Stimulated activated CD4-positive, alpha-beta T cell treated with anti-CD3 and anti-CD28 coated beads, Interleukin-4, amount 100 ng/mL, for 4 hours (primary cell): Measurements from ENCODE around the gene AZI2.

Experiments
- DNase-seq, 2 experiments: peaks; one replicate each; pipeline ENCODE4 v3.0.0-alpha.2; 2020

AZI2 gene

DNA sequence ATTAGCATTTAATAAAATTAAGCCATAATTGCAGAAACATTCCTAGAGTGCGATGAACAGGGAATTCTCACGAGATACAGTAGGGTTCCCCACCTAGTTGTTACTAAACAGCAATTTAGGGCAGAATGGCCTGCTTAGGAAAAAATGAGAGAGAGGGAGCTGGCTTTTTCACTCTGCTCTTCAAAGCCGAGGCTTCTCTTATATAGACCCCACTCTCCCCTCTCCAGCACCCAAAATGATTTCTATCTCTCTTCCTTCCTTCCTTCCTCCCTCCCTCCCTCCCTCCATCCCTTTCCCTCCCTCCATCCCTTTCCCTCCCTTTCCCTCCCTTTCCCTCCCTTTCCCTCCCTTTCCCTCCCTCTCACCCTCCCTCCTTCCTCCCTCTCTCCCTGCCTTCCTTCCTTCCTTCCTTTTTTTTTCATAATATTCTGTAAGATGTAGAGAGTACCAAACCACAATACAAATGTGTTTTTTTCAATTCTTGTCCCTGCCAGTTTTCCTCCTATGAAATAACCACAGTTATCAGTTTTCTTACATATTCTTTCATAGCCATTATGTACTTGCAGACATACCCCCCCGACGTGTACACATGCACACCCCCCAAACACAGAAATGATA lies 48.2 kb downstream of the AZI2 start:
- no peak for DNase-seq

DNA sequence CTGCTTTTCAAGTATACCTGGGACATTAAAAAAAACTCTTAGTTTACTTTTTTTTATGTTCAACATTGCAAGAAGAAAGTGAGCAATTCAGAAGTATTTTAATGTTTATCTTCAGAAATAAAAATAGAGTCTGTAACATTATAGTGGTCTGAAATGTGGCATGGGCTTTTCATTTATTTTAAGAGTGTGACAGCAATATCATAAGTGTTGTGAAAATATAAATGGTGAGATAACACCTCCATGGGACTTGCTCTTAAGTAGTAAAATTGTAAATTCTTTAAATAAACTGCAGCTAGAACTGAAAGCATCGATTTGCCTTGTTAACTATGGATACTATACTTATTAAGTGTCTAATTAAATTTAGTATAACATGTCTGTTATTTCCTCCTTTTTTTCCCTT lies 48.9 kb downstream of the AZI2 start:
- no peak for DNase-seq

- DNase-seq, result no peak
These were observed 52.6 kb downstream of the AZI2 start for GRCh38 chr3:28295898-28296490.

GRCh38 chr3:28294667-28295413 lies 53.8 kb downstream of the AZI2 start:
- DNase-seq, result no peak

DNA sequence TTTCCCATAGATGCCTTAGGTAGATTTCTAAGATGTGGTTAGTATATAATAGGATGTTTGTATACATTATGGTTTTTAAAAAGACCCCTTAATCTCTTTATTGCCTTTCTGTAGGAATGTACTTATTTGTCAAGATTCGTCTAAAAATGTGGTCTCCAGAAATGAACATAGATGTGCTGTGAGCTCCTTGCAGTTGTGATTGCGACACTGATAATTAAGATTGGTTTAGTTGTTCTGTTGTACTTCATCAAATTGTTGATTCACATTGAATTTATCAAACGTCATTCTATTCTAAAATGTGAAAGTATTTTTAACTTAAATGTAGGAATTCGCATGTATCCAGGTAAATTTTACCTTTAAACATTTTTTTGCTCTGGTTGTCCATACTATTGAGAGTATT lies 56.0 kb downstream of the AZI2 start:
- DNase-seq, result no peak

DNA sequence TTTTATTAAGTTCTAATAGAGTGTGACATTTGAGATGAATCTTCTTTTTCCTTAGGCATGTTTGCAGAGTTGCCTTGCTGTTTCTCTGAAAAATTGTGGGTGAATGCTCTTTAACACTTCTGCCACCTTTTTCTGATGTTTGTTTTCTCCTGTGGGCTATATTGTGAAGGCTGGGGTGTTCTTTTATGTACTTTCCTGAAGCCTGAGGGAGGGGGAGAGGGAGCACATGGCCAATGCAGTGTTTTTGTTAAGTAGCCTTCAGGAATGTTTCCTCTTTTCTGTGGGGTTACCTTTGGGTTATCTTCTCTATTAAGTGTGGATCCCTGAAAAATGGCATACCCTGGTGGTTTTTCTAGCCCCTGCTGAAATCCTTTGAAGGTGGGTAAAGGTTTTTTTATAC lies 57.0 kb downstream of the AZI2 start:
- no peak for DNase-seq

GRCh38 chr3:28290863-28291300 lies 57.7 kb downstream of the AZI2 start:
- no peak for DNase-seq

GRCh38 chr3:28287046-28287445 lies 61.6 kb downstream of the AZI2 start:
- DNase-seq, result no peak

DNA sequence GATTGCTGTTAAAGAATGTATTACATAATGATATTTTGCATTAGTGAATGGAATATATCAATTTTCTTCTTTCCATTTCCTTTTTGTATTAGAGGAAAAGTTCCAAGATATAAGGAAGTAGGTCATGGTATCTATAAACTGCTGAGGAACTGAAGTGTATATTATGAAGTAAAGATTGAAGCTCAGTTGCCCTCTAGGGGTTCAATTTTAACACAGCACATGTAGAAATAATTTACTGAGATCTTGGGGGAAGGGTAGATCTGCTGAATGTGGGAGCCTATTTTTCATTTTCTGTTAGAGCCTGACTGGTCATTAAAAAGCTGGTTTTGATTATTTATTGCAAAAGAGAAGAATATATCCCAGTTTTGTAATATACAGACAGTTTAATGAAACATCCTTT lies 62.0 kb downstream of the AZI2 start:
- no peak for DNase-seq

DNA sequence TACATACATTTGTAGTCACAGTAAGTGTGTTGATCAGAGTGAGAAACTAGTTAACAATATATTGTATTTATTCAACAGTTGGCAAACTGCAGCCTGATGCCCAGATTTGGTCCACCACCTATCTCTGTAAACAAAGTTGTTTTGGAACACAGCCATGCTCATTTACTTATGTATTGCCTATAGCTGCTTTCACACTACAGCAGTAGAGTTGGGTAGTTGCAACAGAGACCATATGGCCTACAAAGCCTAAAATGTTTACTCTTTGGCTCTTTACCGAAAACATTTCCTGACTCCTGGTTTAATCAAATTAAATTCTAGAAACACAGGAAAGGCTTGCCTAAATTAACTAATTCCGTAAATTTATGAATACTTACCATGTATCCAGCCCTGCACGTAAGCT lies 67.8 kb downstream of the AZI2 start:
- no peak for DNase-seq

DNA sequence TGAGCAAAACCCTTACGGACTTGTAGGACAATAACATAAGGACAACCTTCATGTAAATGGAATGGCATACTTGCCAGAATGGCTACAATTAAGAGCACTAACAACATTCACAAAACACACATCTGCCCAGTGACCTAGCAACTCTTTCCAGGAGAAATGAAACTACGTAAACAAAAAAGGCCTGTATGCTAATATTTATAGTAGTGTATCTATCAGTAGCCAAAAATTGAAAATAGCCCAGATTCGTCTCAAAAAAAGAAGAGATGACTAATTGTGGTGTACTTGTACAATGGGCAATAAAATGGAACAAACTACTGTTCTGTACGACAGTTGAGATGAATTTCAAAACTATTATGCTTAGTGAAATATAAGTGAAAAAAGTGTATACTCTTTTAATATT lies 68.9 kb downstream of the AZI2 start:
- DNase-seq, result no peak

GRCh38 chr3:28278918-28279317 lies 69.7 kb downstream of the AZI2 start:
- no peak for DNase-seq

DNA sequence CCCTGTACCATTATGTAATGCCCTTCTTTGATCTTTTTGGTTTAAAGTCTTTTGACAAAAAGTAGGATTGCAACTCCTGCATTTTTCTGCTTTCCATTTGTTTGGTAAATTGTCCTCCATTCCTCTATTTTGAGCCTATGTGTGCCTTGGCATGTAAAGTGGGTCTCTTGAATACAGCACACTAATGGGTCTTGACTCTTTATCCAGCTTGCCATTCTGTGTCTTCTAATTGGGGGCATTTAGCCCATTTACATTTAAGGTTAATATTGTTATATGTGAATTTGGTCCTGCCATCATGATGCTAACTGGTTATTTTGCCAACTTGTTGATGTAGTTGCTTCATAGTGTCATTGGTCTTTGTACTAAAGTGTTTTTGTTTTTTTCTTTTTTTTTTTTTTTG lies 74.8 kb downstream of the AZI2 start:
- no peak for DNase-seq
